DOHH2 (cell line): ENCODE data around the gene FFAR4.

ENCODE experiments used
- CTCF ChIP-seq: fragments of 200-600 bp; sonication (generic); IDR thresholded peaks from one replicate; pipeline ENCODE4 v1.5.1; 2014; ENCODE audit warnings: antibody characterized with exemption, mild to moderate bottlenecking, low read depth, low read length; ENCODE audit not compliant: poor library complexity, severe bottlenecking
- EZH2phosphoT487 ChIP-seq: fragments of 200-600 bp; sonication (generic); IDR thresholded peaks from 2 replicates; pipeline ENCODE4 v1.6.1; 2017; ENCODE audit warnings: borderline replicate concordance, mild to moderate bottlenecking, antibody characterized with exemption, low read length, moderate library complexity, mixed read lengths

- TF ChIP-seq CTCF = no peak
- no peak for TF ChIP-seq EZH2phosphoT487
Observed at GRCh38 chr10:93576888-93577287, 10.4 kb downstream of the FFAR4 start.
